ENCODE data around the gene SLC13A5. TPM values are rescaled to one million over a fixed set of nuclear protein-coding genes. Genes with fewer than 3 reads are reported as not detected.

SLC13A5 gene
- total and polyA plus RNA-seq, 2 donors (not counting 1 experiment from before 2014, with no cell fraction given), result not detected

GRCh38 chr17:6670999-6671398, 42.2 kb downstream of the SLC13A5 start:
- intact Hi-C loops (cut with micrococcal nuclease), result no loop called here
- peaks cover 14% of the 10 kb centered on the region for H3K4me1 Mint-ChIP-seq
- DNase-seq (no peak), ATAC-seq (ENCODE audit: low read depth) (no peak)
- no peak overlapping the region for H3K27ac ChIP-seq (ENCODE audit: low read length in 2 of 2)
- CTCF ChIA-PET, result interaction anchor here (1.0 kb wide), 1 partner anchor 11 kb away, joined by 3 read pairs; no protein-coding TSS in a partner anchor
- no peak overlapping the region for H3K4me2 ChIP-seq (replicated peaks; ENCODE audit: low read depth, low read length, poor library complexity, severe bottlenecking)
- H3K4me3 Mint-ChIP-seq, result no peak overlapping the region
- TF ChIP-seq EZH2 (IDR thresholded peaks at IDR 0.05; ENCODE audit: borderline replicate concordance, insufficient read depth, low read depth, low read length, poor library complexity, severe bottlenecking) (no peak), CTCF (IDR thresholded peaks at IDR 0.05) (no peak)
- H3K4me3 ChIP-seq (ENCODE audit: control extremely low read depth in 1 of 5, extremely low read depth in 1 of 5, insufficient read depth in 1 of 5, low read depth in 2 of 5, low read length in 4 of 5), result no peak overlapping the region
- peaks cover 24% of the 10 kb centered on the region for H3K79me2 ChIP-seq (ENCODE audit: control insufficient read depth, insufficient read depth, low read length)
- POLR2A ChIA-PET, result interaction anchor here (0.9 kb wide), 1 partner anchor 32 kb away, joined by 3 read pairs; no protein-coding TSS in a partner anchor
- peaks cover 0 to 8% of the 10 kb centered on the region in 2 donors for H3K4me1 ChIP-seq (ENCODE audit: control insufficient read depth in 2 of 2, insufficient read depth in 2 of 2, low read length in 2 of 2)
- H2AFZ ChIP-seq (ENCODE audit: insufficient read depth, low read depth, low read length, poor library complexity, severe bottlenecking), result no peak overlapping the region
- WGBS (ENCODE audit: insufficient coverage), result 100% methylated on average over 6 of the region's 6 CpGs
- H3K9ac ChIP-seq (ENCODE audit: low read length), result no peak overlapping the region
- H3K27me3 ChIP-seq (replicated peaks in 1 of 4; ENCODE audit: control extremely low read depth in 1 of 4, control insufficient read depth in 3 of 4, insufficient read depth in 4 of 4, low read length in 3 of 4), result no peaks in the 10 kb centered on the region
- peaks cover 0 to 14% of the 10 kb centered on the region in 2 experiments for H3K36me3 ChIP-seq (replicated peaks in 1 of 2; ENCODE audit: control extremely low read depth in 1 of 2, control insufficient read depth in 1 of 2, extremely low read depth in 1 of 2, insufficient read depth in 2 of 2, low read length in 1 of 2)
- H3K27me3 Mint-ChIP-seq, result no peaks in the 10 kb centered on the region
- peak overlapping the region; percentile 26 for H3K27ac Mint-ChIP-seq
- H4K20me1 ChIP-seq (ENCODE audit: control insufficient read depth, insufficient read depth, low read length, poor library complexity, severe bottlenecking), result peaks cover 23% of the 10 kb centered on the region
- no peaks in the 10 kb centered on the region for H3K9me3 Mint-ChIP-seq (ENCODE audit: insufficient read depth)
- H3K9me3 ChIP-seq (ENCODE audit: control extremely low read depth in 1 of 3, control insufficient read depth in 2 of 3, insufficient read depth in 1 of 3, low read length in 2 of 3), result no peaks in the 10 kb centered on the region

GRCh38 chr17:6670571-6670970, 42.6 kb downstream of the SLC13A5 start:
- peaks cover 16% of the 10 kb centered on the region for H3K4me1 Mint-ChIP-seq
- POLR2A ChIA-PET, result interaction anchor here (0.9 kb wide), 1 partner anchor 32 kb away, joined by 3 read pairs; no protein-coding TSS in a partner anchor
- Histone ChIP-seq H3K4me2 (replicated peaks; ENCODE audit: low read depth, low read length, poor library complexity, severe bottlenecking) (no peak overlapping the region), H3K79me2 (ENCODE audit: control insufficient read depth, insufficient read depth, low read length) (peaks cover 27% of the 10 kb centered on the region), H3K27ac (ENCODE audit: low read length in 2 of 2) (no peak overlapping the region), H3K4me1 (ENCODE audit: control insufficient read depth in 2 of 2, insufficient read depth in 2 of 2, low read length in 2 of 2) (peaks cover 0 to 12% of the 10 kb centered on the region in 2 donors), H2AFZ (ENCODE audit: insufficient read depth, low read depth, low read length, poor library complexity, severe bottlenecking) (no peak overlapping the region), H3K9me3 (ENCODE audit: control extremely low read depth in 1 of 3, control insufficient read depth in 2 of 3, insufficient read depth in 1 of 3, low read length in 2 of 3) (no peaks in the 10 kb centered on the region), H3K36me3 (replicated peaks in 1 of 2; ENCODE audit: control extremely low read depth in 1 of 2, control insufficient read depth in 1 of 2, extremely low read depth in 1 of 2, insufficient read depth in 2 of 2, low read length in 1 of 2) (peaks cover 0 to 14% of the 10 kb centered on the region in 2 experiments), H3K27me3 (replicated peaks in 1 of 4; ENCODE audit: control extremely low read depth in 1 of 4, control insufficient read depth in 3 of 4, insufficient read depth in 4 of 4, low read length in 3 of 4) (no peaks in the 10 kb centered on the region), H3K4me3 (ENCODE audit: control extremely low read depth in 1 of 5, extremely low read depth in 1 of 5, insufficient read depth in 1 of 5, low read depth in 2 of 5, low read length in 4 of 5) (no peak overlapping the region), H3K9ac (ENCODE audit: low read length) (no peak overlapping the region), H4K20me1 (ENCODE audit: control insufficient read depth, insufficient read depth, low read length, poor library complexity, severe bottlenecking) (peaks cover 23% of the 10 kb centered on the region)
- DNase-seq, result no peak
- ATAC-seq (ENCODE audit: low read depth), result no peak
- no peak for TF ChIP-seq CTCF (IDR thresholded peaks at IDR 0.05)
- no peak for TF ChIP-seq EZH2 (IDR thresholded peaks at IDR 0.05; ENCODE audit: borderline replicate concordance, insufficient read depth, low read depth, low read length, poor library complexity, severe bottlenecking)
- no peak overlapping the region for H3K27ac Mint-ChIP-seq
- no peaks in the 10 kb centered on the region for H3K9me3 Mint-ChIP-seq (ENCODE audit: insufficient read depth)
- WGBS (ENCODE audit: insufficient coverage), result 96% methylated on average over 7 of the region's 8 CpGs
- intact Hi-C loops (cut with micrococcal nuclease), result no loop called here
- no peaks in the 10 kb centered on the region for H3K27me3 Mint-ChIP-seq
- H3K4me3 Mint-ChIP-seq, result no peak overlapping the region
- CTCF ChIA-PET, result interaction anchor here (1.0 to 1.7 kb wide), 2 partner anchors 10 to 11 kb away, joined by 3 to 7 read pairs; no protein-coding TSS in a partner anchor

Data from B cell (primary cell).